Activated B cell treated with CpG ODN at 0.5 μM for 24 hours (primary cell): ENCODE measurements around the gene PEA15. TPM values are rescaled to one million over a fixed set of nuclear protein-coding genes. Genes with fewer than 3 reads are reported as not detected.

Experiments
- ATAC-seq: fragments of 200-7000 bp; cut with Tn5 transposase; one replicate; pipeline ENCODE4 v1.10.0; 2021; ENCODE audit warnings: low read depth, mild to moderate bottlenecking, moderate library complexity
- CTCF ChIA-PET: fragments of 350-600 bp; sonication (Branson Sonifier 250); formaldehyde crosslinking; loops from one replicate; lab custom pipeline; 2021; ENCODE audit warnings: antibody characterized with exemption; lab: Charles Lee
- POLR2A ChIA-PET: fragments of 350-600 bp; sonication (Branson Sonifier 250); formaldehyde crosslinking; loops from one replicate; lab custom pipeline; 2021; ENCODE audit warnings: antibody characterized with exemption; lab: Charles Lee
- DNase-seq: peaks from one replicate; pipeline ENCODE4 v3.0.0; 2022
- H3K27ac Mint-ChIP-seq: one replicate; pipeline ENCODE4 v1.8.0; 2020; ENCODE audit warnings: mixed read lengths
- H3K27me3 Mint-ChIP-seq: one replicate; pipeline ENCODE4 v1.8.0; 2021; ENCODE audit warnings: mixed read lengths
- H3K36me3 Mint-ChIP-seq: one replicate; pipeline ENCODE4 v1.8.0; 2021; ENCODE audit warnings: low read depth, mixed read lengths
- H3K4me1 Mint-ChIP-seq: one replicate; pipeline ENCODE4 v1.8.0; 2021; ENCODE audit warnings: mixed read lengths
- H3K4me3 Mint-ChIP-seq: one replicate; pipeline ENCODE4 v1.8.0; 2020; ENCODE audit warnings: mild to moderate bottlenecking, mixed read lengths
- H3K9me3 Mint-ChIP-seq: one replicate; pipeline ENCODE4 v1.8.0; 2020; ENCODE audit warnings: mixed read lengths
- intact Hi-C: fragments of 100-400 bp; cut with micrococcal nuclease; formaldehyde crosslinking; loops from one replicate; pipeline ENCODE4 v1.15.1; 2024
- total RNA-seq: library from RNA; stranded (reverse); gene quantifications from 2 replicates; pipeline ENCODE4 v1.2.3, GENCODE V29; 2022
- TF ChIP-seq, protein P1 (sequence below): fragments of 200-600 bp; IDR thresholded peaks from one replicate; pipeline ENCODE4 v1.8.0; 2022; ENCODE audit warnings: antibody characterized with exemption, mild to moderate bottlenecking

Gene PEA15
- total RNA-seq, 1 donor from 2014 or later, result 107 TPM

- ATAC-seq, result no peak
- no peak for DNase-seq
- POLR2A ChIA-PET, result no interaction called here
- Mint-ChIP-seq H3K9me3 (no peaks in the 10 kb centered on the region), H3K27me3 (peaks cover 8% of the 10 kb centered on the region), H3K27ac (no peak overlapping the region), H3K4me1 (no peaks in the 10 kb centered on the region), H3K36me3 (no peaks in the 10 kb centered on the region), H3K4me3 (no peak overlapping the region)
- TF ChIP-seq, protein P1, sequence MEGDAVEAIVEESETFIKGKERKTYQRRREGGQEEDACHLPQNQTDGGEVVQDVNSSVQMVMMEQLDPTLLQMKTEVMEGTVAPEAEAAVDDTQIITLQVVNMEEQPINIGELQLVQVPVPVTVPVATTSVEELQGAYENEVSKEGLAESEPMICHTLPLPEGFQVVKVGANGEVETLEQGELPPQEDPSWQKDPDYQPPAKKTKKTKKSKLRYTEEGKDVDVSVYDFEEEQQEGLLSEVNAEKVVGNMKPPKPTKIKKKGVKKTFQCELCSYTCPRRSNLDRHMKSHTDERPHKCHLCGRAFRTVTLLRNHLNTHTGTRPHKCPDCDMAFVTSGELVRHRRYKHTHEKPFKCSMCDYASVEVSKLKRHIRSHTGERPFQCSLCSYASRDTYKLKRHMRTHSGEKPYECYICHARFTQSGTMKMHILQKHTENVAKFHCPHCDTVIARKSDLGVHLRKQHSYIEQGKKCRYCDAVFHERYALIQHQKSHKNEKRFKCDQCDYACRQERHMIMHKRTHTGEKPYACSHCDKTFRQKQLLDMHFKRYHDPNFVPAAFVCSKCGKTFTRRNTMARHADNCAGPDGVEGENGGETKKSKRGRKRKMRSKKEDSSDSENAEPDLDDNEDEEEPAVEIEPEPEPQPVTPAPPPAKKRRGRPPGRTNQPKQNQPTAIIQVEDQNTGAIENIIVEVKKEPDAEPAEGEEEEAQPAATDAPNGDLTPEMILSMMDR, result no peak
- CTCF ChIA-PET, result interaction anchor here (0.9 kb wide), 1 partner anchor 114 kb away, joined by 4 read pairs; no protein-coding TSS in a partner anchor
- intact Hi-C loops, result no loop called here
These were observed 26.5 kb upstream of the PEA15 start for GRCh38 chr1:160178731-160179130.

DNA sequence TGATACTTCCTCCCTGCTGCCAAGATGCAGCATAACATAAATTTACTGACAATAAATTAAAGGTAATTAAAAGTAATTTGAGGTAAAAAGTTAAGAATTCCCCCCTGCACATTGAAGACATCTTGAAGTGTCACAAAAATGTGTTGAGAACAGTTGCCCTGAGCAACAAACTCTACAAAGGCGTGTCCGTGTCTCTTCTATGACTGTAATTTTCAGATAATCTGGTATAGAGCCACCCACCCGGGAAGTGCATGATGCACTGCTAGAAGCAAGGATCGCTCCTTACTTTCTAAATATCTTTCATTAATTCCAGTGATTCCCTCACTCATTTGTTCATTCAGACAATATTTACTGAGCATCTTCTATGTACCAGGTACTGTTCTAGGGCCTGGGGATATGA, 25.8 kb upstream of the PEA15 start:
- Mint-ChIP-seq H3K4me3 (no peak overlapping the region), H3K4me1 (no peaks in the 10 kb centered on the region), H3K27ac (no peak overlapping the region), H3K27me3 (peaks cover 8% of the 10 kb centered on the region), H3K36me3 (no peaks in the 10 kb centered on the region), H3K9me3 (no peaks in the 10 kb centered on the region)
- intact Hi-C loops, result no loop called here
- ChIA-PET CTCF (interaction anchor here (0.9 kb wide), 1 partner anchor 113 kb away, joined by 4 read pairs; no protein-coding TSS in a partner anchor), POLR2A (no interaction called here)
- DNase-seq (no peak), ATAC-seq (no peak)
- TF ChIP-seq, protein P1, result no peak

- ChIA-PET CTCF (no interaction called here), POLR2A (interaction anchor here (1.2 kb wide), 1 partner anchor 99 kb away, joined by 3 read pairs; the partner anchor contains the start of gene PEX19)
- ATAC-seq, result no peak
These were observed 18.9 kb upstream of the PEA15 start for GRCh38 chr1:160186246-160186645.

GRCh38 chr1:160186729-160187128, 18.5 kb upstream of the PEA15 start:
- TF ChIP-seq, protein P1, result no peak
- Mint-ChIP-seq H3K27me3 (peaks cover 4% of the 10 kb centered on the region), H3K36me3 (no peaks in the 10 kb centered on the region), H3K27ac (no peak overlapping the region), H3K4me1 (no peaks in the 10 kb centered on the region), H3K9me3 (no peaks in the 10 kb centered on the region), H3K4me3 (no peak overlapping the region)
- POLR2A ChIA-PET, result interaction anchor here (1.2 kb wide), 1 partner anchor 98 kb away, joined by 3 read pairs; the partner anchor contains the start of gene PEX19
- intact Hi-C loops, result no loop called here
- no peak for DNase-seq
- ATAC-seq, result no peak
- CTCF ChIA-PET, result no interaction called here

More at GRCh38 chr1:160186246-160186645, 18.9 kb upstream of the PEA15 start:
- Mint-ChIP-seq H3K9me3 (no peaks in the 10 kb centered on the region), H3K4me1 (no peaks in the 10 kb centered on the region), H3K27me3 (peaks cover 4% of the 10 kb centered on the region), H3K27ac (no peak overlapping the region), H3K4me3 (no peak overlapping the region), H3K36me3 (no peaks in the 10 kb centered on the region)
- DNase-seq, result no peak
- TF ChIP-seq, protein P1, result no peak
- intact Hi-C loops, result no loop called here

- no peaks in the 10 kb centered on the region for H3K9me3 Mint-ChIP-seq
- no peak for DNase-seq
- H3K4me1 Mint-ChIP-seq, result no peaks in the 10 kb centered on the region
- H3K27me3 Mint-ChIP-seq, result peaks cover 4% of the 10 kb centered on the region
- no peak for ATAC-seq
- TF ChIP-seq, protein P1, result no peak
- H3K27ac Mint-ChIP-seq, result no peak overlapping the region
- CTCF ChIA-PET, result no interaction called here
- POLR2A ChIA-PET, result no interaction called here
- intact Hi-C loops, result no loop called here
- no peaks in the 10 kb centered on the region for H3K36me3 Mint-ChIP-seq
- no peak overlapping the region for H3K4me3 Mint-ChIP-seq
These were observed 17.8 kb upstream of the PEA15 start for GRCh38 chr1:160187407-160187806.
